ENCODE data around the gene TMEM37. TPM values are rescaled to one million over a fixed set of nuclear protein-coding genes. Genes with fewer than 3 reads are reported as not detected.
A peak's percentile ranks its signal among the peaks of the same experiment; 100 is the strongest.

Gene TMEM37
- total RNA-seq, 2 donors from 2014 or later, result 24.3 to 52.1 TPM

DNA sequence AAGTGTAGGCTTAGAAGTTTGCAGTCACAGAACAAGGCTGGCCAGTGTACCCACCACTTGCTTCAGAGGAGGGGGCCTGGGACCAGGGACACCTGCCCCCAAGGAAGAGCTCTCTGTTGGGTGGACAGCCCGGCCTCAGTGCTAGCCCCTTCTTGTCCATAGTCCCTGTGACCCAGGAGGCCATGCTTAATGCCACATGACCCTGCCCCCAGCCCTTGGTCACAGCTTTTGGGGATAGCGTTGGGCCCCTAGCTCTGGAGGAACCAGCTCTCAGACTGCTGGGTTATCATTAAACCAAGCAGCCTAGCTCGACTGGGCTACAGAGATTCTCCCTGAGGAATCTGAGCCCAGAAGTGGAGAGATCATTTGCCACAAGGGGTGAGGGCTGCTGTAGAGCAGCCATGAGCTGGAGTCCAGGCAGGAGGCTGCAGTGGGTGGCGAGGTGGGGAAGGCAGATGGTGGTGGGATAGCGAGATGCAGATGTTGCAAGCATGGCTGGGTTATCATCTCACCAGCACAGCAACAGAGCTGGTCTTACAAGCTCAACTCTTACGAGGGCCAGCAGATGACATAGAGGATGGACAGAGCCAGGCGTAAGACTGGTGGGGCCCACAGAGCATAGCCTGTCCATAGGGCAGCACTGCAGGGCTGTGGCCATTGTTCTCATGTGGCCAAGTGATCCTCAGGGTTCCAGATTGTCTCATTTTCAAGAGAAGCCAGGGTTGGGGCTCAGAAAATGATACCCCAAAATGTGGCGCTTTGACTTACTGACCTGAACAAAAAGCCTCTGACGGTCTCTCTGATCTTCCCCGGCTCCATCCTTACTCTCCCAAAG, 7.2 kb upstream of the TMEM37 start:
- no peak for DNase-seq
- intact Hi-C loops (cut with DNase I), result loop anchor here (5.0 kb wide), 1 partner anchor 53 kb away; no protein-coding TSS in a partner anchor

DNA sequence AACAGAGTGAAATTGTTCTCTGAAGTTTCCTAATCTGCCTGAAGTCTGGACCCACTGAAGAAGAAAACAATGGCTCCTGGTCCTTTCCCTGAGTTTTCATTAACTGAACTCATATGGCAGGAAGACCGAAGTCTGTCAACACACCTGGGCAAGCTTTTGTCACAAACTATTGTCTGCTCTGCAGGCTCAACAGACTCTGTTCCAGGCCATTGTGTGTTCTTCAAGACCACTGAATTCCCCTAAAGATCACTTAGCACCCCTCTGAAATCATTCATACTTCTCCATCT, 6.6 kb upstream of the TMEM37 start:
- DNase-seq, result no peak
- H3K4me1 ChIP-seq, result no peaks in the 10 kb centered on the region
- H3K36me3 ChIP-seq, result no peaks in the 10 kb centered on the region
- H3K4me3 ChIP-seq, result no peak overlapping the region
- H3K9me3 ChIP-seq, result no peaks in the 10 kb centered on the region
- intact Hi-C loops (cut with DNase I), result no loop called here
- H3K9ac ChIP-seq (ENCODE audit: low read depth in 2 of 2, low read length in 2 of 2), result no peak overlapping the region
- H3K27ac ChIP-seq, result peak overlapping the region; percentile 87
- TF ChIP-seq, protein P1, sequence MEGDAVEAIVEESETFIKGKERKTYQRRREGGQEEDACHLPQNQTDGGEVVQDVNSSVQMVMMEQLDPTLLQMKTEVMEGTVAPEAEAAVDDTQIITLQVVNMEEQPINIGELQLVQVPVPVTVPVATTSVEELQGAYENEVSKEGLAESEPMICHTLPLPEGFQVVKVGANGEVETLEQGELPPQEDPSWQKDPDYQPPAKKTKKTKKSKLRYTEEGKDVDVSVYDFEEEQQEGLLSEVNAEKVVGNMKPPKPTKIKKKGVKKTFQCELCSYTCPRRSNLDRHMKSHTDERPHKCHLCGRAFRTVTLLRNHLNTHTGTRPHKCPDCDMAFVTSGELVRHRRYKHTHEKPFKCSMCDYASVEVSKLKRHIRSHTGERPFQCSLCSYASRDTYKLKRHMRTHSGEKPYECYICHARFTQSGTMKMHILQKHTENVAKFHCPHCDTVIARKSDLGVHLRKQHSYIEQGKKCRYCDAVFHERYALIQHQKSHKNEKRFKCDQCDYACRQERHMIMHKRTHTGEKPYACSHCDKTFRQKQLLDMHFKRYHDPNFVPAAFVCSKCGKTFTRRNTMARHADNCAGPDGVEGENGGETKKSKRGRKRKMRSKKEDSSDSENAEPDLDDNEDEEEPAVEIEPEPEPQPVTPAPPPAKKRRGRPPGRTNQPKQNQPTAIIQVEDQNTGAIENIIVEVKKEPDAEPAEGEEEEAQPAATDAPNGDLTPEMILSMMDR (IDR thresholded peaks at IDR 0.05), result no peak
- no peaks in the 10 kb centered on the region for H3K27me3 ChIP-seq

More for the DNA sequence above, 7.2 kb upstream of the TMEM37 start:
- H3K27me3 ChIP-seq, result no peaks in the 10 kb centered on the region
- H3K4me3 ChIP-seq, result no peak overlapping the region
- H3K9me3 ChIP-seq, result no peaks in the 10 kb centered on the region
- TF ChIP-seq, protein P1 (IDR thresholded peaks at IDR 0.05), result no peak
- no peak overlapping the region for H3K27ac ChIP-seq
- H3K9ac ChIP-seq (ENCODE audit: low read depth in 2 of 2, low read length in 2 of 2), result no peak overlapping the region
- H3K36me3 ChIP-seq, result no peaks in the 10 kb centered on the region
- H3K4me1 ChIP-seq, result no peaks in the 10 kb centered on the region

DNA sequence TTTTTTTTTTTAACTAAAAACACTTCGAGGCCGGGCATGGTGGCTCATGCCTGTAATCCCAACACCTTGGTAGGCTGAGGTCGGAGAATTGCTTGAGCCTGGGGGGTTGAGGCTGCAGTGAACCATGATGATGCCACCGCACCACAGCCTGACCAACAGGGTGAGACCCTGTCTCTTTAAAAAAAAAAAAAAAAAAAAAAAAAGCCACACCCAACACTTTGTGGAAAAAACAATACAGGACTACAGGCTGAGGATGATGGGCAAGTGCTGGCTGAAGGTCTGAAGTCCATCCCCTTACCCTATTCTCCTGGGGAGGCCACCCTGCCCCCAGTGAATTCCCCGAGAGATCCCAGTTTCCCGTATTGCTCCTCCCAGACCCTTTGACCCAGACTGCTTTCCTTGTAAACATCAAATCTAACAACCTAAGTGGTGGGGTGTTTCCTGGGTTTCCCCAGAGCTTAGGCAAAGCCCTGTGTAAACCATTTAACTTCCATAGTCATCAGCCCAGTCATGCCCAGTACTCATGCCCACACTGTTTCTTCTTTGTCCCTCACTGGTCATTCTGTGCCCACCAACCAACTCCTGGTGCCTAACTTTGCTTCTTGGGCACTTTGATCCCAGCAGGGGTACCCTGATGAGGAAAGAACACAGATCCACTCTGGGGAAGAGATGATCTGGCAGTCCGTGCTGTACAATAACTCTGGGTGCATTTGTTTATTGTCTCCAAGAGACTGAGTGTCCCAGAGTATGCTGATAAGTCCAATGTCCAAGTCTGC, 5.8 kb upstream of the TMEM37 start:
- peak overlapping the region in 1 of 2 donors; percentile 80 for H3K9ac ChIP-seq (ENCODE audit: low read depth in 2 of 2, low read length in 2 of 2)
- TF ChIP-seq, protein P1 (IDR thresholded peaks at IDR 0.05), result no peak
- peak; percentile 90 for DNase-seq
- H3K4me3 ChIP-seq, result no peak overlapping the region
- no peaks in the 10 kb centered on the region for H3K27me3 ChIP-seq
- intact Hi-C loops (cut with DNase I), result no loop called here
- no peaks in the 10 kb centered on the region for H3K9me3 ChIP-seq
- peak overlapping the region; percentile 87 for H3K27ac ChIP-seq
- H3K4me1 ChIP-seq, result no peaks in the 10 kb centered on the region
- H3K36me3 ChIP-seq, result no peaks in the 10 kb centered on the region

DNA sequence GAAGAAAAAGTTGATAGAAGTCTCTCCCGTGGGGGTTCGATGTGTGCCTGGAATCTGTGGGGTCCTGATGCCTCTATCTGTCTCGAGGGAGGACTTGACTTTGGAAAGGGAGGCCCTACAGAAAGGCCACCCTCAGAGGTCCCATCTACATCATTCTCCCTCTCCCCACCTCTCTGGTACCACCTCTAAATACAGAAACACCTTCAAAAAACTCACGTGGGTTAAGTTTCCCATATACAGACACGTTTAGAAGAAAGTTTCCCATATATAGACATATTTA, 5.3 kb upstream of the TMEM37 start:
- no peak for DNase-seq
- no peaks in the 10 kb centered on the region for H3K9me3 ChIP-seq
- H3K4me1 ChIP-seq, result no peaks in the 10 kb centered on the region
- H3K27ac ChIP-seq, result peak overlapping the region; percentile 87
- H3K36me3 ChIP-seq, result no peaks in the 10 kb centered on the region
- intact Hi-C loops (cut with DNase I), result no loop called here
- TF ChIP-seq, protein P1 (IDR thresholded peaks at IDR 0.05), result no peak
- H3K4me3 ChIP-seq, result no peak overlapping the region
- no peaks in the 10 kb centered on the region for H3K27me3 ChIP-seq
- peak overlapping the region in 1 of 2 donors; percentile 80 for H3K9ac ChIP-seq (ENCODE audit: low read depth in 2 of 2, low read length in 2 of 2)

DNA sequence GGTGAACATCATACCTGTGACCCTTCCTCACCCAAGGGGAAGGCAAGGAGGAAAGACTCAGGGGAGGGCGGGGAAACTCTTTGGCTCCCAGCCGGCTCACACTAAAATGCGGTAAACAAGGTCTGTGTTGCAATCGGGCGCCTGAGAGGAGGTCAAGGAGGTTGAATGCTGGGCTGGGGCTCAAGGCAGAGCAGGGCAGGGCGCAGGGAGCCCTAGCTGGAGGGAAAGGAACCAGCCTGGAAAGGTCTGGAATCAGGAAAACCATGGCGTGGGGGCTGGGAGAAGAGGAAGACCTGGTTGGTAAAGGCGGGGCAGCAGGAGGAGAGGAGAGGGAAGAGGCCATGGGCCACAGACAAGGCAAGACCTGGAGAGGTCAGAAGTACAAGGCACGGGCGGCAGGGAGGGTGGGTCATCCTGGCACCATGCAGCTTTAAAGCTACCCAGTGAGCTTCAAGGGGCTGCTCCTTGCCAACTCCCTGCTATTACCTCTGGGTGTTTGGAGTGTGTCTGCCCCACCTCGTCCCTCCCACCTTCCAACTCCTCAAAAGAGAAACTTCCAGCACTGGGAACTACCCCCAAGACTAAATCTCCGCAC, 4.8 kb upstream of the TMEM37 start:
- H3K4me1 ChIP-seq, result no peaks in the 10 kb centered on the region
- intact Hi-C loops (cut with DNase I), result no loop called here
- H3K9ac ChIP-seq (ENCODE audit: low read depth in 2 of 2, low read length in 2 of 2), result peak overlapping the region; percentile 54 to 80
- H3K27me3 ChIP-seq, result no peaks in the 10 kb centered on the region
- H3K27ac ChIP-seq, result peak overlapping the region; percentile 87
- H3K9me3 ChIP-seq, result no peaks in the 10 kb centered on the region
- TF ChIP-seq, protein P1 (IDR thresholded peaks at IDR 0.05), result no peak
- DNase-seq, result peak; percentile 93
- no peak overlapping the region for H3K4me3 ChIP-seq
- H3K36me3 ChIP-seq, result no peaks in the 10 kb centered on the region
